Activated T-cell treated with anti-CD3 and anti-CD28 coated beads, Interleukin-2, amount 50 U/mL, for 1 hour (primary cell): ENCODE data around the gene RRAGC.
"Not testable (repeated sequence)": the region's sequence is repeated elsewhere in the genome, so short reads cannot be mapped to it uniquely, and the experiment has no call there.

Experiments
- DNase-seq: peaks from one replicate; pipeline ENCODE4 v3.0.0-alpha.2; 2020

Gene RRAGC

DNA sequence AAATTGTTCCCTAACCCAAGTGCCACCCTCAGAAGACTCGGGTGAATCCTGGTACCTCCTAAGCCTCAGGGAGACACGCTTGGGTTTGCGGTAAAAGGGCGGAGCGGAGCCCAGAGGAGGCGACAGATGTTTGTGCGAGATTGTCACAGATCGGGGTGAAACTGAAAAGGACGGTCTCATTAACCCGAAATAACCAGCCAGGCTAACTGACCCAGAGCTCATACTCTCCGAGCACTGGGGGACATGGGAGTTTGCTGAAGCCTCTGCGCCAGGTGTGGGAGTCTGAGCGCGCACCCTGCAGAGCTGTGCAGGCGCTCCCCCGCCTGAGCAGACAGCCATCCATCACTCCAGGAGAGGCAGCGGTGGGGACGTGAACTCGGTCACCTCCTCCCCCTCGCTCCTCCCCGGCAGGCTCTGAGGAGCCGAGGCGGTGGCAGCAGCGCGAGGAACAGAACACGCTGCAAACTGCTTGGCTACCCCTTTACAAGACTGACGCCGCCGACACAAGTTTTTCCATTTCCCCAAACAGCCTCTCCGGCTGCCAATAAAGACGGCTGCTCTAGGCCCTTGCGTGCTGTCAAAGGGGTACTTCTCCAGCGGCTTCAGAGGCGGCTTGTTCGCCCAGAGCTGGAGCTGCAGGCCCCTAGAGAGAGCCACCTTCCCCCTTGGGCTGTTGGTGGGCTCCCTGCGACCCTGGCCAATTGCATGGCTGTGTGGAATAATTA is 43.5 kb downstream of the RRAGC start:
- DNase-seq, result no peak

DNA sequence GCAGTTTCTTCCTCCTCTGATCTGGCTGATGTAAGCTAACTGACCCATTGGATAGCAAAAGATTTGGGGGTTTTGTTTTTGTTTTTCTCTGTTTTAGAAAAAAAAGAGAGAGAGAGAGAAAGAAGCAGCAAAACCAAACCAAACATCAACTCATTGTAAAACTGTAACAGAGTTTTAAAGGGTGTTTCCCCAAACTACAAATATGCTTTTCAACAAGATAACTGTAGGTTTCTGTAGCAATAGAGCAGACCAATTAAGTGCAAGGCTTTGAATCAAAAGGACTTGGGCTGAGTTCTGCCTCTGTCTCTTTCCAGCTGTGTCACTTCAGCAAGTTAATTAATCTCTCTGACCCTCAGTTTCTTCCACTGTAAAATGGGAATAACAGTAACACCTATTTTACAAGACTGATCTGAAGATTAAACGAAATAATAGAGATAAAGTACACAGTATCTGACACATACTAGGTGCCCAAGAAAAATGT is 44.5 kb downstream of the RRAGC start:
- DNase-seq, result no peak

DNA sequence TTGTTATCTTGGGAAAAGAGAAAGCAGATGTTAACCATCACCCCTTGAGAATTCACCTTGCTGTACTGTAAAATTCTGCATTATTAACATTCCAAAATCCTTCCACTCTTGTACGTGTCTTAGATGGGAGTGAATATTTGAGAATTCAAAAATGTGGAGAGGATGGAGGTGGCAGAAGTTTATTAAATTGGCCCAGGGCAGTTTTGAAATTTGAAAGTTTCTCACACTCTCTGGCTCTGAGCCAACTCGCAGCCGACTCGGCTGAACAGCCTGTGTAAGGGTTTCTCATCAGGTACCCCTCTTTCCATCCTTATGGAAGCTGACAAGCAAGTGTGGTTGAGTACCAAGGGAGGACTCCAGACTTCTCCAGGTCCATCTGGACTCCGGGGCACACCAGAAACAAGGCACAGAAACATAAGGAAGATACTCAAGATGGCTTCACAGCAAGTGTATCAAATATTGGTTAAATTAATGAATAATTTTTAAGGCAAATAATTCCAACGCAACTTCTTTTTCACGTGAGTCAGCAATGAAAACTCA is 45.1 kb downstream of the RRAGC start:
- DNase-seq, result no peak

DNA sequence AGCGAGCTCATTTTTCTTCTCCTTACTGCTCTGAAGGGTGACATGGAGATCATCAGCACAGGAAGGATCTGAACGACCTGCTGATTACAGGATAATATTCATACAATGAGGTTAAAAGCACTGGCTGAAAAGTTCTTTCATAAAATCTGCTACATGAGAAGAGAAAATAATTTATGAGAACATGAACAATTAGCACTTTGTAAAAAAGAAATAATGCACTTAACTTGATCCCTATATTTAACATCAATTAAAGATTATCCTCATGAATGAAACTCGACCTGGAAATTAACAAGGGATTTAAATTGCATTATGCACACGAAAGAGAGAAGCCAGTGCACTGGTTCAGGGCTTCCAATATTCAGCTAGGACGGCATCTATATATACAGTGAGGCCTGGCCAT is 46.6 kb downstream of the RRAGC start:
- DNase-seq, result no peak

DNA sequence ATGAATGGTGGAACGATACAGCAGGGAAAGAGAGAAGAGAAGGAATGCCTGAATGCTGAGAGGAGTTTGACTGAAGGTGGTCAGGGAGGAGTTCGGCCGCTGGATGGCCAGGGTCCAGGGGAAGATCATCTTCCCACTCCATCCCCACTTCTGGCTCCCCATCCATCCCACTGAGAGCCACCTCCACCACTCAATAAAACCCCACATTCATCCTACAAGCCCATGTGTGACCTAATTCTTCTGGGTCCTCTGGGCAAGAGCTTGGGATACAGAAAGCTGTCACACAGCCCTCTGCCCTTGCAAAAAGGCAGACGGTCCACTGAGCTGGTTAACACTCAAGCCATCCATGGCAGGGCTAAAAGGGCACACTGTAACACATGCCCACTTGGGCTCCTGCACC is 48.1 kb downstream of the RRAGC start:
- DNase-seq, result not testable (repeated sequence)

GRCh38 chr1:38806090-38806489 is 53.5 kb downstream of the RRAGC start:
- DNase-seq, result no peak

- DNase-seq, result no peak
Observed at GRCh38 chr1:38805036-38805435, 54.5 kb downstream of the RRAGC start.

DNA sequence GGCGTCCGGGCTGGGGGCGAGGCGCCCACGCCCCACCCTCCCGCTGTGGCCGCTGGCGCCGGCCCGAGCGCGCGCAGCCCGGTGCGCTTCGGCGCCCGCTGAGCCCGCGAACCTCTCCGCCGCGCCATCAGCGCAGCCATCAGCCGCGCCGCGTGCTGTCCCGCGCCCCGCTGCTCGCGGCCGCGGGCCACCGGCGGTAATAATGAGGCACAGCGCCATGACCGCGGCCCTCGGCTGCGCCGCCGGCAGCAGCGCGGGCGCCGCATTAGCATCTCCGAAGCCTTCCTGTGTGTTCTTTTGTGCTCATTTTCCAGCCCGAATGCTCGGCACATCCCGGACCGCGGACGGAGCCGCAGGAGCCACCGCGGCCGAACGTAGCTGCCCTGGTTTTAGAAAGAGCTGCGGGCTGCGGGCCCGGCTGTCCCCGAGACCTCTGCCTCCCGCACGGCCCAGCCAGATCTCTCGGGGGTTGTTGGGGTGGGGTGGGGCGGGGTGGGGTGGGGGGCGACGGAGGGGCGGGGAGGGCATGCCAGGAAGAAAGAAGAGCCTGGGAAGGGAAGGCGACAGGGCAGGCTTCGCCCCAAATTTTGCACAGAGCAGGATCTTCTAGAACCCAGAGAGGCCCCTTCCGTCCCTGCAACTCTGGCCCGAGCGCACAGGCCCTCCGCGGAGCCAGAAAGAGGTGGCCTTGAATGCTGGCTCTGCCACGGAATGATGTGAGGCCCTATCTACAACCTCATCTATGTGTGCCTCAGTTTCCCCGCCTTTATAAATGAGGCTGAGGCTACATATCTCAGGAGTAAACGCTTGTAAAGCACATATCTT is 55.3 kb downstream of the RRAGC start:
- no peak for DNase-seq

DNA sequence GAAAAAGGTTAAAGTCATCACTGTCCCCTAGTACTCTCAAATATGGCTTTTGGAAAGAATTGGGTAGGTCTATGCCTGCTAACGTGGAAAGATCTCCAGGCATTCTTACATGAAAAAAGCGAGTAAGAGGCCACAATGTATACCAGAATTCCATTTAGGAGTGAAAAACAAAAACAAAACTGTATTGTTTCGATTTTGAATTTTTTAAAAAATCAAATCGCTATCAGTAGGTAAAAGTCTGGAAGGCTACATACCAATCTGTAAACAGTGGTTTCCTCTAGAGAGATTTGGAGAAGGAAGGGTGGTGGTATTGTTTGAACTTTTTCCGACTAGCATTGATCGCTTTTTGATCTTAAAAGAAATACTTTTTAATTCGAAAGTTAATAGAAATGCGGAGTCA is 55.9 kb downstream of the RRAGC start:
- DNase-seq, result no peak

- no peak for DNase-seq
Observed at GRCh38 chr1:38800720-38801671, 58.6 kb downstream of the RRAGC start.

- no peak for DNase-seq
Observed at GRCh38 chr1:38793299-38793698, 66.3 kb downstream of the RRAGC start.

DNA sequence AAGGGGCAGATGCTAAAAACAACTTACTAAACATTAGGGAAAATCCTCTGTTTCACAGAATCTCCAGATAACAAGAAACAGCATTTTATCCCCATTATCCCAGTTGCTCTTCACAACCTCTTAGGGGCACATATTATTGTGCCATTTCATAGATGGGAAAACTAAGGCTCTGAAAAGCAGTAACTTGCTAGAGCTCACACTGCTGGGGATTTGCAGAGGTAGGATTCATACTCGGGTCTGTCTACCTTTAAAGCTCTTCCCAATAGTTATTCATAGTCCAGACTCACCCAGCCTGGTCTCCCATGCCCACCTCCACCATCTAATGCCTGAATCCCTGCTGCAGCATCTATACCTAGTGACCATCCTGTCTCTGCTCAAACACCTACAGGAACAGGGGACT is 67.7 kb downstream of the RRAGC start:
- DNase-seq, result no peak

GRCh38 chr1:38791164-38791515 is 68.4 kb downstream of the RRAGC start:
- DNase-seq, result no peak

- DNase-seq, result no peak
Observed at GRCh38 chr1:38790422-38791163, 69.0 kb downstream of the RRAGC start.

- DNase-seq, result no peak
Observed at GRCh38 chr1:38789498-38790169, 69.9 kb downstream of the RRAGC start.

- DNase-seq, result no peak
Observed at GRCh38 chr1:38788341-38789336, 70.9 kb downstream of the RRAGC start.
